IPS-15b (cell line): ENCODE results near the gene RNF208.

ENCODE experiments used
- H3K27me3 ChIP-seq: one replicate; pipeline ENCODE4 v1.6.1; 2013; ENCODE audit warnings: low read length; ENCODE audit not compliant: control insufficient read depth, insufficient read depth
- H3K36me3 ChIP-seq: one replicate; pipeline ENCODE4 v1.6.1; 2013; ENCODE audit warnings: low read length; ENCODE audit not compliant: control insufficient read depth, insufficient read depth
- H3K4me1 ChIP-seq: one replicate; pipeline ENCODE4 v1.6.1; 2013; ENCODE audit warnings: mild to moderate bottlenecking, low read length; ENCODE audit not compliant: control insufficient read depth, insufficient read depth
- H3K4me3 ChIP-seq: one replicate; pipeline ENCODE4 v1.5.1; 2013; ENCODE audit warnings: low read depth, low read length
- H3K9ac ChIP-seq: one replicate; pipeline ENCODE4 v1.6.1; 2013; ENCODE audit warnings: low read depth, mild to moderate bottlenecking, low read length
- H3K9me3 ChIP-seq: one replicate; pipeline ENCODE4 v1.6.1; 2013; ENCODE audit warnings: mild to moderate bottlenecking, low read length; ENCODE audit not compliant: control insufficient read depth, insufficient read depth

RNF208 gene

GRCh38 chr9:137176302-137177182 is 45.5 kb downstream of the RNF208 start:
- Histone ChIP-seq H3K36me3 (peaks cover 23% of the 10 kb centered on the region), H3K4me1 (no peaks in the 10 kb centered on the region), H3K9me3 (no peaks in the 10 kb centered on the region), H3K27me3 (peaks cover 3% of the 10 kb centered on the region), H3K9ac (no peak overlapping the region), H3K4me3 (no peak overlapping the region)

DNA sequence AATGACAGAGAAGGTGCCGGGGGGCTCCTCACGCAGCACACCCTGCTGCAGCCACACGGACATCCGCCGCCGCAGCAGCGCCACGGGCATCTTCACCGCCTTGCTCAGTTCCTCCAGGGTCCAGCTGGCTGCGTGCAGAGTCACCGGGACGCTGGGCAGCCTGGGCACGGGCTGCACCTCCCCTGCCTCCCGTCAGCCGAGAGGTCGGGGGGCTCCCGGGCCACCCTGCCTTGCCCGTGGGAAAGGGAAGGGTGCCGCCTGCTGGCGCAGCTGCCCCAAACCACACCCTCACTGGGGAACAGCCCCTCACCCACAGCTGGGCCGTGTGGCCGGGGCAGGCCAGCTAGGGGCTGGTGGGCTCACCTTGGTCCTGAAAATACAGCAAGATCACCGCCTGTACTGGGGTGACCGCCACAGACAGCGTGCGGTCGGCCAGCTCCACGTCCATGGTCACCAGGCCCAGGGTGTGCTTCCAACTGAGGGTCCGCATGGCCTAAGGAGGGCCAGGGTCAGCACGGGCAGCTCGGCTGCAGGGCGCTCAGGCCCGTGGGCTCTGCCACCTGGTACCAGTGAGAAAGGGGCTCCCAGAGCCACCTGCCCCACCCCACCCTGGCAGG is 46.6 kb downstream of the RNF208 start:
- Histone ChIP-seq H3K9me3 (no peaks in the 10 kb centered on the region), H3K4me3 (no peak overlapping the region), H3K9ac (no peak overlapping the region), H3K4me1 (no peaks in the 10 kb centered on the region), H3K27me3 (peaks cover 10% of the 10 kb centered on the region), H3K36me3 (peaks cover 15% of the 10 kb centered on the region)

GRCh38 chr9:137174722-137175293 is 47.2 kb downstream of the RNF208 start:
- Histone ChIP-seq H3K9ac (no peak overlapping the region), H3K4me3 (no peak overlapping the region), H3K4me1 (no peaks in the 10 kb centered on the region), H3K27me3 (peaks cover 14% of the 10 kb centered on the region), H3K9me3 (no peaks in the 10 kb centered on the region), H3K36me3 (peaks cover 10% of the 10 kb centered on the region)

GRCh38 chr9:137173796-137174664 is 48.0 kb downstream of the RNF208 start:
- Histone ChIP-seq H3K27me3 (peaks cover 15% of the 10 kb centered on the region), H3K36me3 (peaks cover 2% of the 10 kb centered on the region), H3K9ac (no peak overlapping the region), H3K4me1 (no peaks in the 10 kb centered on the region), H3K9me3 (no peaks in the 10 kb centered on the region), H3K4me3 (no peak overlapping the region)

DNA sequence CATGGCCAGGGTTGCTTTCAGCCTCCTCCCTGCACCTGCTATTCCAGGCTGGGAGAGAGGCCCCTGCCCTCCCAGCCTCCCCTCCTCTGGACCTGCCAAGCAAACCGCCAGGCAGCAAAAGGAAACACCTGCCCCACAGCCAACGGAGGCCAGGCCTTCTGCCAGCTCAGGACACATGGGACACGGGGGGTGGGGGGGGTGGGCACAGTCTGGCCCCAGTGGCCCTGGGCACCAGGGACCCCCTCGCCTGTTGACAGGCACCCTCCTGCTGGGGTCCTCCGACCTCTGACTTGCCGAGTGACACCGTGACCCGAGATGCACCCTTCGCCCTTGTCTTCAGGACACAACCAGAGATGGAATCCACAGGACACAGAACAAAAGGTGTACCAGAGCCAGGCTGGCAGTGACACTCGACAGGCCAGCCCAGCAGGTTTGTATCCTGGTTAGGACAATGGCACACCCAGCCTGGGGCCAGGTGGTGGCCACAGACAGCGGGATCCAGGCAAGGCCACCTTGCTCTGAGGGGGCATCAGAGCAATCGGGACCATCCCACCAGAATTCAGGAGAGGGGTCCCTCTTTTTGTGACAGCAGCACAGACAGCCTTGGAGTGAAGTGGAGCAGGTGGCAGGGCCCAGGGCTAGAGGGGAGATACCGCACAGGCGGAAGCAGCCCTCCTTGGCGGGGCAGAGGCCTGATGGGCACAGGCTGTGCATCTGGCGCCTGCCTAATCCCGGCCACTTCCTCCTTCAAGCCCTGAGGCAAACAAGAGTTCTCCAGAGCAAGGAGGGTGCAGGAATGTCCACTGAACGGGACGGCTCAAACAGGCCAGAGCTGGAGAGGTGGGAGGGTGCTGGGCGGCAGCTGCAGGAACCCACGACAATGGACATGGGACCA is 48.9 kb downstream of the RNF208 start:
- H3K9me3 ChIP-seq: no peaks in the 10 kb centered on the region
- H3K36me3 ChIP-seq: no peaks in the 10 kb centered on the region
- H3K4me1 ChIP-seq: no peaks in the 10 kb centered on the region
- H3K27me3 ChIP-seq: peaks cover 19% of the 10 kb centered on the region
- H3K9ac ChIP-seq: no peak overlapping the region
- H3K4me3 ChIP-seq: no peak overlapping the region

DNA sequence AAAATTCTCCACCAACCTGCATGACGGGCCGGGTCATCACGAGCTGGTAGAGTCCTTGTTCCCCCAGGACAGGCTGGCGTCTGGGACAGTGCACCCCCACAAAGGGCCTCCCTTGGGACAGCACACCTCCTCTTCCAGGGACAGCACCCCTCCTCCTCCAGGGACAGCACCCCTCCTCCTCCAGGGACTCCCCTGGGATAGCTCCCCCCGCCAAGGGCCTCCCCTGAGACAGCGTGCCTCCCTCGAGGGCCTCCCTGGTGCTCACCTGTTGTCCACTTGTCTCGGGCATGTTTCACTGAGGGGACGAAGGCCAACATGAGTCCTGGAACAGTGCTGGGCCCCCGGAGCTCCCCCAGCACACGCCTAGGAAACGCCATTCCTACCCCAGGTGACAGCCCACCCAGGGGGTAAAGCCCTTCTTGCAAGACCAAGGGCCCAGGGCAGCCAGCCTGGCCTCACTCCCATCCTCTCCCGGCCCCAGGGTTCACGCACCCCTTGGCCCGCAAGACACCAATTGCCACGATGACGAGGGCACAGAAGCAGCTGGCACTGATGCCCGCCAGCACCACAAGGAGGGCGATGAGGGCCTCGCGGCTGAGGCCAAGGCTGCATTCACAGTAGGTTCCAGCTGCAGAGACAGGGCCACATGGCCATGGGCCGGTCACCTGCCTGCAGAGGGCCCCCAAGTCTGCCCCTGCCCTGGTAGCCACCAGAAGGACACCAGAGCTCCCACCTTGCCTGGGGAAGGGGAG is 50.7 kb downstream of the RNF208 start:
- Histone ChIP-seq H3K36me3 (no peaks in the 10 kb centered on the region), H3K9me3 (no peaks in the 10 kb centered on the region), H3K27me3 (peaks cover 34% of the 10 kb centered on the region), H3K9ac (no peak overlapping the region), H3K4me3 (no peak overlapping the region), H3K4me1 (no peaks in the 10 kb centered on the region)

- Histone ChIP-seq H3K4me3 (no peak overlapping the region), H3K36me3 (no peaks in the 10 kb centered on the region), H3K9me3 (no peaks in the 10 kb centered on the region), H3K9ac (no peak overlapping the region), H3K27me3 (peaks cover 37% of the 10 kb centered on the region), H3K4me1 (no peaks in the 10 kb centered on the region)
Observed at GRCh38 chr9:137170486-137171148, 51.4 kb downstream of the RNF208 start.
